ENCODE data around the gene RMND5A. TPM values are rescaled to one million over a fixed set of nuclear protein-coding genes. Genes with fewer than 3 reads are reported as not detected.

The RMND5A gene
- total and polyA plus RNA-seq, 7 experiments from 2014 or later = 13.0 to 42.5 (median 28.9) TPM

- Histone ChIP-seq H3K4me3 (ENCODE audit: low read length) (no peak overlapping the region), H3K27ac (ENCODE audit: low read depth, low read length) (no peak overlapping the region), H3K9me3 (ENCODE audit: control insufficient read depth in 2 of 3, low read length in 3 of 3) (no peaks in the 10 kb centered on the region), H3K4me1 (ENCODE audit: control insufficient read depth in 2 of 2, insufficient read depth in 2 of 2, low read length in 2 of 2) (no peaks in the 10 kb centered on the region), H3K36me3 (ENCODE audit: control insufficient read depth in 2 of 3, insufficient read depth in 3 of 3, low read length in 3 of 3) (no peaks in the 10 kb centered on the region), H3K27me3 (ENCODE audit: control insufficient read depth in 2 of 2, insufficient read depth in 2 of 2, low read length in 2 of 2) (no peaks in the 10 kb centered on the region)
- H3K9me3 Mint-ChIP-seq = peaks cover 0 to 2% (median 0%) of the 10 kb centered on the region in 11 donors
- ATAC-seq = no peak
- POLR2A ChIA-PET = no interaction called here
- no peak for DNase-seq
- no peak overlapping the region for H3K27ac Mint-ChIP-seq
- intact Hi-C loops (cut with micrococcal nuclease) = loop anchor here in 1 of 2 donors (1.0 to 10.0 kb wide), 4 partner anchors 53 to 454 kb away; partner anchors contain the start of gene RNF103
- CTCF ChIA-PET = interaction anchor here (2.4 kb wide), 1 partner anchor 157 kb away, joined by 27 read pairs; no protein-coding TSS in a partner anchor
- no peak overlapping the region for H3K4me3 Mint-ChIP-seq
- peaks cover 0 to 3% (median 0%) of the 10 kb centered on the region in 5 donors for H3K27me3 Mint-ChIP-seq
- peaks cover 0 to 4% (median 0%) of the 10 kb centered on the region in 5 donors for H3K36me3 Mint-ChIP-seq
- H3K4me1 Mint-ChIP-seq = peaks cover 0 to 4% (median 0%) of the 10 kb centered on the region in 7 donors
Observed at GRCh38 chr2:86675104-86675503, 45.0 kb upstream of the RMND5A start.

GRCh38 chr2:86675511-86676015 lies 44.5 kb upstream of the RMND5A start:
- DNase-seq (peak in 2 of 9 donors; percentile 11 to 13), ATAC-seq (no peak)
- Histone ChIP-seq H3K4me1 (ENCODE audit: control insufficient read depth in 2 of 2, insufficient read depth in 2 of 2, low read length in 2 of 2) (no peaks in the 10 kb centered on the region), H3K9me3 (ENCODE audit: control insufficient read depth in 2 of 3, low read length in 3 of 3) (no peaks in the 10 kb centered on the region), H3K27ac (ENCODE audit: low read depth, low read length) (no peak overlapping the region), H3K4me3 (ENCODE audit: low read length) (no peak overlapping the region), H3K27me3 (ENCODE audit: control insufficient read depth in 2 of 2, insufficient read depth in 2 of 2, low read length in 2 of 2) (no peaks in the 10 kb centered on the region), H3K36me3 (ENCODE audit: control insufficient read depth in 2 of 3, insufficient read depth in 3 of 3, low read length in 3 of 3) (no peaks in the 10 kb centered on the region)
- POLR2A ChIA-PET = no interaction called here
- CTCF ChIA-PET = interaction anchor here (0.7 to 2.4 kb wide), 3 partner anchors 10 to 157 kb away, joined by 3 to 27 read pairs (median 4); no protein-coding TSS in a partner anchor
- Mint-ChIP-seq H3K9me3 (peaks cover 0 to 2% (median 0%) of the 10 kb centered on the region in 11 donors), H3K4me3 (no peak overlapping the region), H3K36me3 (no peaks in the 10 kb centered on the region), H3K4me1 (peaks cover 0 to 1% (median 0%) of the 10 kb centered on the region in 7 donors), H3K27me3 (peaks cover 0 to 3% (median 0%) of the 10 kb centered on the region in 5 donors), H3K27ac (peak overlapping the region in 1 of 9 donors; percentile 3)
- intact Hi-C loops (cut with micrococcal nuclease) = loop anchor here in 1 of 2 donors (1.0 to 10.0 kb wide), 4 partner anchors 53 to 454 kb away; partner anchors contain the start of gene RNF103

- H3K9me3 ChIP-seq (ENCODE audit: control insufficient read depth in 2 of 3, low read length in 3 of 3) = no peaks in the 10 kb centered on the region
- no peaks in the 10 kb centered on the region for H3K4me1 ChIP-seq (ENCODE audit: control insufficient read depth in 2 of 2, insufficient read depth in 2 of 2, low read length in 2 of 2)
- no peaks in the 10 kb centered on the region for H3K36me3 ChIP-seq (ENCODE audit: control insufficient read depth in 2 of 3, insufficient read depth in 3 of 3, low read length in 3 of 3)
- Mint-ChIP-seq H3K9me3 (peaks cover 0 to 2% (median 0%) of the 10 kb centered on the region in 11 donors), H3K27ac (no peak overlapping the region), H3K4me1 (peaks cover 0 to 1% (median 0%) of the 10 kb centered on the region in 7 donors), H3K27me3 (peaks cover 0 to 3% (median 0%) of the 10 kb centered on the region in 5 donors), H3K36me3 (no peaks in the 10 kb centered on the region), H3K4me3 (no peak overlapping the region)
- ChIA-PET CTCF (interaction anchor here (1.0 kb wide), 1 partner anchor 159 kb away, joined by 3 read pairs; no protein-coding TSS in a partner anchor), POLR2A (no interaction called here)
- no peak overlapping the region for H3K27ac ChIP-seq (ENCODE audit: low read depth, low read length)
- no peak overlapping the region for H3K4me3 ChIP-seq (ENCODE audit: low read length)
- no peaks in the 10 kb centered on the region for H3K27me3 ChIP-seq (ENCODE audit: control insufficient read depth in 2 of 2, insufficient read depth in 2 of 2, low read length in 2 of 2)
- no peak for DNase-seq
- intact Hi-C loops (cut with micrococcal nuclease) = loop anchor here in 1 of 2 donors (5.0 to 10.0 kb wide), 2 partner anchors 56 to 303 kb away; partner anchors contain the start of gene RNF103
- no peak for ATAC-seq
Observed at GRCh38 chr2:86677816-86678215, 42.3 kb upstream of the RMND5A start.

GRCh38 chr2:86679036-86679435 lies 41.1 kb upstream of the RMND5A start:
- no peaks in the 10 kb centered on the region for H3K36me3 Mint-ChIP-seq
- CTCF ChIA-PET = interaction anchor here (0.8 kb wide), 1 partner anchor 161 kb away, joined by 3 read pairs; no protein-coding TSS in a partner anchor
- intact Hi-C loops (cut with micrococcal nuclease) = loop anchor here in 1 of 2 donors (5.0 to 10.0 kb wide), 2 partner anchors 57 to 304 kb away; partner anchors contain the start of gene RNF103

GRCh38 chr2:86685351-86685750 lies 34.7 kb upstream of the RMND5A start:
- H3K9me3 Mint-ChIP-seq = no peaks in the 10 kb centered on the region
- no peak overlapping the region for H3K4me3 Mint-ChIP-seq
- no peak overlapping the region for H3K27ac ChIP-seq (ENCODE audit: low read depth, low read length)
- peak overlapping the region in 1 of 9 donors; percentile 26 for H3K27ac Mint-ChIP-seq
- H3K4me1 ChIP-seq (ENCODE audit: control insufficient read depth in 2 of 2, insufficient read depth in 2 of 2, low read length in 2 of 2) = no peaks in the 10 kb centered on the region
- H3K27me3 ChIP-seq (ENCODE audit: control insufficient read depth in 2 of 2, insufficient read depth in 2 of 2, low read length in 2 of 2) = no peaks in the 10 kb centered on the region
- H3K4me1 Mint-ChIP-seq = no peaks in the 10 kb centered on the region
- peaks cover 0 to 7% (median 0%) of the 10 kb centered on the region in 5 donors for H3K27me3 Mint-ChIP-seq
- no peaks in the 10 kb centered on the region for H3K9me3 ChIP-seq (ENCODE audit: control insufficient read depth in 2 of 3, low read length in 3 of 3)
- POLR2A ChIA-PET = no interaction called here
- CTCF ChIA-PET = interaction anchor here (1.1 kb wide), 1 partner anchor 9 kb away, joined by 3 read pairs; no protein-coding TSS in a partner anchor
- no peaks in the 10 kb centered on the region for H3K36me3 Mint-ChIP-seq
- DNase-seq (no peak), ATAC-seq (no peak)
- intact Hi-C loops (cut with micrococcal nuclease) = no loop called here
- H3K36me3 ChIP-seq (ENCODE audit: control insufficient read depth in 2 of 3, insufficient read depth in 3 of 3, low read length in 3 of 3) = no peaks in the 10 kb centered on the region
- no peak overlapping the region for H3K4me3 ChIP-seq (ENCODE audit: low read length)

More at GRCh38 chr2:86679036-86679435, 41.1 kb upstream of the RMND5A start:
- DNase-seq (no peak), ATAC-seq (no peak)
- Histone ChIP-seq H3K27ac (ENCODE audit: low read depth, low read length) (no peak overlapping the region), H3K4me1 (ENCODE audit: control insufficient read depth in 2 of 2, insufficient read depth in 2 of 2, low read length in 2 of 2) (no peaks in the 10 kb centered on the region), H3K36me3 (ENCODE audit: control insufficient read depth in 2 of 3, insufficient read depth in 3 of 3, low read length in 3 of 3) (no peaks in the 10 kb centered on the region), H3K4me3 (ENCODE audit: low read length) (no peak overlapping the region), H3K9me3 (ENCODE audit: control insufficient read depth in 2 of 3, low read length in 3 of 3) (no peaks in the 10 kb centered on the region), H3K27me3 (ENCODE audit: control insufficient read depth in 2 of 2, insufficient read depth in 2 of 2, low read length in 2 of 2) (no peaks in the 10 kb centered on the region)
- Mint-ChIP-seq H3K4me1 (peaks cover 0 to 1% (median 0%) of the 10 kb centered on the region in 7 donors), H3K27ac (no peak overlapping the region), H3K27me3 (peaks cover 0 to 3% (median 0%) of the 10 kb centered on the region in 5 donors), H3K4me3 (no peak overlapping the region), H3K9me3 (no peaks in the 10 kb centered on the region)
- POLR2A ChIA-PET = interaction anchor here (0.7 kb wide), 1 partner anchor 91 kb away, joined by 3 read pairs; no protein-coding TSS in a partner anchor

- Histone ChIP-seq H3K36me3 (ENCODE audit: control insufficient read depth in 2 of 3, insufficient read depth in 3 of 3, low read length in 3 of 3) (no peaks in the 10 kb centered on the region), H3K4me3 (ENCODE audit: low read length) (no peak overlapping the region), H3K27ac (ENCODE audit: low read depth, low read length) (no peak overlapping the region), H3K4me1 (ENCODE audit: control insufficient read depth in 2 of 2, insufficient read depth in 2 of 2, low read length in 2 of 2) (no peaks in the 10 kb centered on the region), H3K9me3 (ENCODE audit: control insufficient read depth in 2 of 3, low read length in 3 of 3) (no peaks in the 10 kb centered on the region), H3K27me3 (ENCODE audit: control insufficient read depth in 2 of 2, insufficient read depth in 2 of 2, low read length in 2 of 2) (no peaks in the 10 kb centered on the region)
- intact Hi-C loops (cut with micrococcal nuclease) = no loop called here
- ChIA-PET CTCF (no interaction called here), POLR2A (no interaction called here)
- Mint-ChIP-seq H3K36me3 (peaks cover 0 to 5% (median 0%) of the 10 kb centered on the region in 5 donors), H3K4me3 (no peak overlapping the region), H3K27ac (no peak overlapping the region), H3K27me3 (peaks cover 0 to 7% (median 0%) of the 10 kb centered on the region in 5 donors), H3K4me1 (no peaks in the 10 kb centered on the region), H3K9me3 (peaks cover 0 to 5% (median 0%) of the 10 kb centered on the region in 11 donors)
- DNase-seq (no peak), ATAC-seq (no peak)
Observed at GRCh38 chr2:86686460-86686859, 33.6 kb upstream of the RMND5A start.
